Measurements from ENCODE around the gene NCK1. TPM values are rescaled to one million over a fixed set of nuclear protein-coding genes. Genes with fewer than 3 reads are reported as not detected.

The NCK1 gene
- total RNA-seq, 1 donor = 66.1 TPM

GRCh38 chr3:136840252-136840651 lies 21.8 kb upstream of the NCK1 start:
- TF ChIP-seq CTCF (IDR thresholded peaks at IDR 0.05; ENCODE audit: insufficient read depth, low read depth, low read length) = no peak
- no peak overlapping the region for H3K4me3 ChIP-seq (ENCODE audit: low read depth, low read length)
- no peak for DNase-seq (ENCODE audit: low read depth)

GRCh38 chr3:136842294-136842693 lies 19.7 kb upstream of the NCK1 start:
- H3K4me3 ChIP-seq (ENCODE audit: low read depth, low read length) = no peak overlapping the region
- no peak for TF ChIP-seq CTCF (IDR thresholded peaks at IDR 0.05; ENCODE audit: insufficient read depth, low read depth, low read length)
- no peak for DNase-seq (ENCODE audit: low read depth)

- no peak for DNase-seq (ENCODE audit: low read depth)
- TF ChIP-seq CTCF (IDR thresholded peaks at IDR 0.05; ENCODE audit: insufficient read depth, low read depth, low read length) = no peak
- no peak overlapping the region for H3K4me3 ChIP-seq (ENCODE audit: low read depth, low read length)
Measured at GRCh38 chr3:136844724-136845123, 17.3 kb upstream of the NCK1 start.

DNA sequence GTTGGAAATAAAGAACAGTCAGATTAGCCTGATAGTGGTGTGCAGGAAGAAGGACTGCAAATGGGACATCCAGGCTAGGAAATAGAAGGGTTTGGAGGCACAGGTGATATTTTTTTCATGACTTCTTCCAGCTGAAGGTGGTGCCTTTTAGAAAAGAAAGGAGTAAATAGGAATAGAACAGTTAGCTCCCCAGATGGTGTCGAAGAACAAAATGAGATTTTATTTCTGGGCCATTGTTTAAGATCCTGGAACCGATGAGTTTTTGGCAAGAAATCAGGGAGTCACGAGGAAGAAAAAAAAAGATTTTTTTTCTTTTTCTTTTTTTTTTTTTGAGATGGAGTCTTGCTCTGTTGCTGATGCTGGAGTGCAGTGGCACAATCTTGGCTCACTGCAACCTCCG lies 9.8 kb upstream of the NCK1 start:
- H3K4me3 ChIP-seq (ENCODE audit: low read depth, low read length) = no peak overlapping the region
- no peak for DNase-seq (ENCODE audit: low read depth)
- no peak for TF ChIP-seq CTCF (IDR thresholded peaks at IDR 0.05; ENCODE audit: insufficient read depth, low read depth, low read length)

DNA sequence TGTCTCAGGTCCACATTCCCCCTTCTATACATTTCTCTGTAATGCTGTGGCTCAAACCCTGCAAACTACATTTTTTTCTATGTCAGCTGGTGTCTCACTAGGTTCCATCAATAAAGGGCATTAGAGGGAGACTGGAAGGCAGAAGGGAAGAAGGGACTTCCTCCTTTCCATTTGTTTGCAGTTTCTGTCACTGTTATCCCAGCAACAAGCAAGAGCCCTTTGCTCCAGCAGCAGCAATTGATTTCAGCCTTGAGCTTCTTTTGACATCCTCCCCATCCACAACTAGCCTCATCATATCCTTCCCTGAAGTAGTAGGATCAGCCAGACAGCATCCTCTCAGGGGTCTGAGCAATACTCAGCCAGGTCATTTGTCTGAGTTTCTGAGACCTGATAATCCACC lies 5.3 kb upstream of the NCK1 start:
- DNase-seq (ENCODE audit: low read depth) = no peak
- H3K4me3 ChIP-seq (ENCODE audit: low read depth, low read length) = no peak overlapping the region
- TF ChIP-seq CTCF (IDR thresholded peaks at IDR 0.05; ENCODE audit: insufficient read depth, low read depth, low read length) = no peak

DNA sequence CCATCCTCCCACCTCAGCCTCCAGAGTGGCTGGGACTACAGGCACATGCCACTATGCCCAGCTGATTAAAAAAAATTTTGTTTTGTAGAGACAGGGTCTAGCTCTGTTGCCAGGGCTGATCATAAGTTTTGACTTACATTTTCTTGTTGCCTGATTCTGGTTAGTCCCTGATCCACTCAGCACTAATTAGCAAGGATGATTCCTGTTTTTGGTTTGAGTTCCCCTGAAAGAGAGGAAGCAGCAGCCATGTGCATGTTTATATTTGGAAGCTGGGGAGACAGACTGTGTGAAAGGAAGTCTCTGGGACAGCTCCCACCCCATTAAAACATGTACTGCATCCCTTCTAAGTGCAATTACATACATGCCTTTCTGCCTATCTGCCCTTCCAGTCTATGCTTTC lies 3.6 kb upstream of the NCK1 start:
- no peak for TF ChIP-seq CTCF (IDR thresholded peaks at IDR 0.05; ENCODE audit: insufficient read depth, low read depth, low read length)
- no peak overlapping the region for H3K4me3 ChIP-seq (ENCODE audit: low read depth, low read length)

GRCh38 chr3:136860541-136860940 lies 1.5 kb upstream of the NCK1 start:
- TF ChIP-seq CTCF (IDR thresholded peaks at IDR 0.05; ENCODE audit: insufficient read depth, low read depth, low read length) = no peak
- DNase-seq (ENCODE audit: low read depth) = peak; percentile 37
- peak overlapping the region; percentile 90 for H3K4me3 ChIP-seq (ENCODE audit: low read depth, low read length)

More for the DNA sequence above, 3.6 kb upstream of the NCK1 start:
- peak; percentile 46 for DNase-seq (ENCODE audit: low read depth)
